BE2C (cell line): ENCODE measurements around the gene B3GALT4.
A peak's percentile ranks its signal among the peaks of the same experiment; 100 is the strongest.

Experiments used
- DNase-seq: peaks from one replicate; pipeline ENCODE4 v3.0.0-alpha.2; 2020
- H3K27me3 ChIP-seq: fragments of 250-450 bp; sonication (Bioruptor Pico); 2 replicates; pipeline ENCODE4 v1.5.1; 2020; ENCODE audit warnings: mild to moderate bottlenecking
- H3K36me3 ChIP-seq: fragments of 250-450 bp; sonication (Bioruptor Pico); 2 replicates; pipeline ENCODE4 v1.5.1; 2020; ENCODE audit warnings: mild to moderate bottlenecking
- H3K4me1 ChIP-seq: fragments of 250-450 bp; sonication (Bioruptor Pico); 2 replicates; pipeline ENCODE4 v1.5.1; 2020
- H3K4me3 ChIP-seq: 2 replicates; pipeline ENCODE4 v1.5.1; 2011; ENCODE audit warnings: low read depth, low read length
- H3K9me3 ChIP-seq: fragments of 250-450 bp; sonication (Bioruptor Pico); 2 replicates; pipeline ENCODE4 v1.5.1; 2020
- TF ChIP-seq, protein P1 (sequence below): IDR thresholded peaks from 2 replicates; pipeline ENCODE4 v1.5.1; 2012; ENCODE audit warnings: mild to moderate bottlenecking, low read depth, low read length

B3GALT4 gene

DNA sequence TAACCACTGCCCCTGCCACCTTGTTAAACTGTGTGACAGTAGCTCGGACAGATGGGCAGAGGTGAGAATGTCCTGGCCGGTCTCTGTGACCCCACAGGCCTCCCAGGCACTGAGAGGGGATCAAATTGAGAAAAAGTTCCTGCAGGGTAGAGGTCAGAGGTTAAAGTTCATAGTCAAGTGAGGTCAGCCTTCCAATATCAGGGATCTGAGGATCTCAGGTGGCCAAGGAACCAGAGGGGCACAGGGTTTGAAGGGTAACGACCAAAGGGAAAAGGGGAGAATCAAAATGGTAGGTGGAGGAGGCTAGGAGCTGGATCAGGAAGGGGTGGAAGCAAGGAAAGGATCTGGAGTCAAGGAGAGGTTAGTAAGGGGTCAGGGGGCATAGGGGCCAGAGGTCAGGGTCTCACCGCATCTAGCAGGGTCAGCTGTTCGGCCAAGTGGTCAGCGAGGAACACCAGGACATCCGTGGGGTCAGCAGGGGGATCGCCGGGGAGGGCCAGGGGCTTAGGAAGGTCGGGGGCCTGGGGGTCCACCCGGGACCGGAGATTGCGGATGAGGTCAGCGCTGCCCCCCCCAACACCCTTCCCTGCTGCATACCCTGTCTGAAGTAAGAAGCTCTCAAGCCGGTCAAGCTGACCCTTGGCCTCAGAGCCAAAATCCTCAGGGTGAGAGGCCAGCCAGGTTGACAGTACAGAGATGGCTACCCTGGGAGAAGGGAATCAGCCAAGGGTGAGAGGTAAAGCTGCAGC lies 18.9 kb downstream of the B3GALT4 start:
- TF ChIP-seq, protein P1, sequence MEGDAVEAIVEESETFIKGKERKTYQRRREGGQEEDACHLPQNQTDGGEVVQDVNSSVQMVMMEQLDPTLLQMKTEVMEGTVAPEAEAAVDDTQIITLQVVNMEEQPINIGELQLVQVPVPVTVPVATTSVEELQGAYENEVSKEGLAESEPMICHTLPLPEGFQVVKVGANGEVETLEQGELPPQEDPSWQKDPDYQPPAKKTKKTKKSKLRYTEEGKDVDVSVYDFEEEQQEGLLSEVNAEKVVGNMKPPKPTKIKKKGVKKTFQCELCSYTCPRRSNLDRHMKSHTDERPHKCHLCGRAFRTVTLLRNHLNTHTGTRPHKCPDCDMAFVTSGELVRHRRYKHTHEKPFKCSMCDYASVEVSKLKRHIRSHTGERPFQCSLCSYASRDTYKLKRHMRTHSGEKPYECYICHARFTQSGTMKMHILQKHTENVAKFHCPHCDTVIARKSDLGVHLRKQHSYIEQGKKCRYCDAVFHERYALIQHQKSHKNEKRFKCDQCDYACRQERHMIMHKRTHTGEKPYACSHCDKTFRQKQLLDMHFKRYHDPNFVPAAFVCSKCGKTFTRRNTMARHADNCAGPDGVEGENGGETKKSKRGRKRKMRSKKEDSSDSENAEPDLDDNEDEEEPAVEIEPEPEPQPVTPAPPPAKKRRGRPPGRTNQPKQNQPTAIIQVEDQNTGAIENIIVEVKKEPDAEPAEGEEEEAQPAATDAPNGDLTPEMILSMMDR = no peak
- Histone ChIP-seq H3K9me3 (no peaks in the 10 kb centered on the region), H3K4me1 (no peaks in the 10 kb centered on the region; the same call in 1 of the 2 replicates), H3K27me3 (no peaks in the 10 kb centered on the region), H3K4me3 (no peak overlapping the region), H3K36me3 (peaks cover 13% of the 10 kb centered on the region)
- no peak for DNase-seq

DNA sequence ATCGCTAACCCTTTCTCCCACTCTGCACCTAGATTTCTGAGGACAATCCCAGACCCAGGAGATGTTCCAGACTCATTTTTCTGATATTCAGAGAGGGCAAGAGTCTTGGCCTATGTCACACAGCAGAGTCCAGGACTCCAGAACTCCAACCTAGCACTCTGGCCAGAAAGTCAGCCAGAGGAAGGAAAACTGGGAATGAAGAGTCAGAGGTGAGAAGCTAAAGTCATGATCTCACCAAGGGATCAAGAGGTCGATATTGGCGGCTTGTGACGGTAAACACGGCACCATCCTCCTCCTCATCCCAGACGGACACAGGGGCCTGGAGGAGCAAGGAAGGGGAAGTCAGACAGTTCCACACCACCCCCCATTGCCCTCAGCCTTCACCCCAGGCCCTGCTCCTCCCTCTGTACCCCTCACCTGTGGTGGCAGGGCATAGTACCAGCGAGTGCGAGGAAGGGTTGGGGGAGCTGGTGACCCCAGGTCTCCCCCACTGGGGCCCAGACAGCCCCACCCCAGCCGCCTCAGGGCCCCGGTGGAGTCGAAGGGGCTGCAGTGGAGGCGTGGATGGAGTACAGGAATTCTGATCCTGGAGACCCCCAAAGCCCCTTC lies 20.0 kb downstream of the B3GALT4 start:
- Histone ChIP-seq H3K27me3 (no peaks in the 10 kb centered on the region), H3K9me3 (no peaks in the 10 kb centered on the region), H3K4me3 (no peak overlapping the region; the same call in 1 of the 2 replicates), H3K4me1 (no peaks in the 10 kb centered on the region; the same call in 1 of the 2 replicates), H3K36me3 (peaks cover 3% of the 10 kb centered on the region)
- TF ChIP-seq, protein P1 = no peak
- DNase-seq = no peak

DNA sequence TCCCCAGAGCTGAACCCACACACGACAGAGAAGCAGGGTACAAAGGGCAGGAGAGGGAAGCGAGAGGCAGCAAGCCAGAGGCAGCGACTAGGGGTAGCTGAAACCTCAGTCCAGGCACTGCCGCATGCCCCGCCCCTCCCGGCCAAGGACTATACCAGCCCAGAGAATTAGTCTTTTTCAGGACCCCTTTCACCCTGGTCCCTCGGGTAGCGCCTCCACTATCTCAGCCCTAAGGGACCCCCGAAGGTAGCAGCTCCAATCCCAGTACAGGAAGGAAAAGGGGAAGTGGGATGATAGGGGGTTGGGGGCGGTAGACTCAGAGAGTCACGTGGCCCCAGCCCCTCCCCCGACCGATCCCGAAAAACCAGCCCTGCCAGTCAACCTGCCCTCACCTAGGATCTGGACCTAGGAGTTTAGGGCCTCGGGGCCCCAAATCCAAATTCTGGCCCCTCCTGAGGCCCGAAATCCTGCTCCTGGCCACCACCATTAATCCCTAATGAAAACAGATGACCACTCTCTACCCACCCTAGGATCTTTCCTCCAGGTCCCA lies 20.6 kb downstream of the B3GALT4 start:
- no peak for DNase-seq
- Histone ChIP-seq H3K4me3 (peak overlapping the region; percentile 92), H3K4me1 (no peaks in the 10 kb centered on the region; the same call in 1 of the 2 replicates), H3K36me3 (no peaks in the 10 kb centered on the region; the same call in 1 of the 2 replicates), H3K9me3 (no peaks in the 10 kb centered on the region), H3K27me3 (no peaks in the 10 kb centered on the region)
- TF ChIP-seq, protein P1 = no peak

DNA sequence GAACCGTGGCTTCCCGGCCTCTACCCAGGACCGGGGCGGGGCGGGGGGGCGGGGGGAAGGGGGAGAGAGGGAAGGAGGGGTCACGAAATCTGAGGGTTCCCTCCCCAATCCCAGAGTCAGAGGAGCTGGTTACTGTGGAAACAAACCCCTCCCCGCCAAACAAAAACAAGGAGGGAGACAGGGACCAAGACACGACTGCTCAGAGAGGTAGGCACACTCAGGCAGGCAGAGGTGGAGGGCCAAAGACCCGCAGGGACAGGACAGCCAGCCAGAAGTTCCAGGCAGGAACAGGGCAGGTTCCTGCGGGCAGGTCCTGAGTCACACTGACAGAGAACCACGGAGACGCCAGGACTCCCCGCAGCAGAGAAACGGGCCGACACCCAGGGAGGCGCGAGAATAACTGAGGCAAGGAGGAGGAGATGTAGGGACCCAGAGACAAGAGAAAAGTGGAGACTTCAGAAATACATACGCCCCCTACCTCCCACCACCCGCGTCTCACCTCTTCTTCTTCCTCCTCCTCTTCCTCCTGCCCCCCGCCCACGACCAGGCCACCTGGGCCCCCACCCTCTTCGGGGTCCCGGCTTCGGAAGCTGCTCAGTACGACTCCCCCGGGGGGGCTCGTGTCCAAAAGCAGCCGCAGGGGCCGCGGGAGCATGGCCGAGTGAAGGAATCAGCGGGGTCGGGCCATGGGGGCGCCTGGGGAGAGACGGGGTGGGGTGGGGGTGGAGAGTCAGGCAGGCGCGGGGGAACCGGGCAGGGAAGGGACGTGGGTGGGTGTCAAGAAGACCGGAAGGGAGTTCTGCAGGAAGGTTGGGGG lies 21.2 kb downstream of the B3GALT4 start:
- Histone ChIP-seq H3K27me3 (no peaks in the 10 kb centered on the region), H3K36me3 (no peaks in the 10 kb centered on the region; the same call in 1 of the 2 replicates), H3K4me1 (no peaks in the 10 kb centered on the region; the same call in 1 of the 2 replicates), H3K9me3 (no peaks in the 10 kb centered on the region), H3K4me3 (peak overlapping the region; percentile 92)
- DNase-seq = peak; percentile 44
- TF ChIP-seq, protein P1 = peak; percentile 11; the same call in 1 of the 2 replicates

DNA sequence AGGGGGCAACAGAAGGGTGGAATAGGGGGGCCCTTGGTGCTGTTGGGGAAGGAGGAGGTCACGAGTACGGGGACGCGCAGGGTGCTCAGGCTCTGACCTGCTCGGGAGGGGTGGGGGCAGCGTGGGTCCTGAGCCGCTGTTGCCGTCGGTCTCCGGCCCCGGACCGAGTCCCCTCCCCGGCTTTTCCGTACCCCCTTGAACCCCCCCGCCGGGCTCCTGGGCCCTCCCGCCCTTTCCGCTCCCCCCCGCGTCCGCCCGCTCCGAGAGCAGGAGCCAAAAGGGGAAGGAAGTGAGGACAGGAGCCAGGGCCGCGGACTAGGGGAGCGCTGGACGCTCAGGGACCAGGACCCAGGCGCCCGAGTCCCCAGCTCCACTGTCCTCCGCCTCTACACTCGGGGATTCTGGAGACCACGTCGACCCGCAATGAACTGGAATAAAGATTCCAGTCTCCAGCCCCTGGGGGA lies 21.9 kb downstream of the B3GALT4 start, which contains the start of gene RGL2:
Gene RGL2, minus strand, starts transcription at position 170 of the 464 bp plus-strand sequence. CDS start 332 bp downstream, outside the sequence.
- peak; percentile 38 for DNase-seq
- no peaks in the 10 kb centered on the region; the same call in 1 of the 2 replicates for H3K4me1 ChIP-seq
- no peaks in the 10 kb centered on the region for H3K36me3 ChIP-seq
- TF ChIP-seq, protein P1 = no peak
- H3K4me3 ChIP-seq = peak within 1 kb of the TSS; percentile 92
- H3K27me3 ChIP-seq = no peaks in the 10 kb centered on the region
- no peaks in the 10 kb centered on the region for H3K9me3 ChIP-seq
